GM18511 (cell line): ENCODE results near the gene IGLL5.

Experiments used
- ATAC-seq: cut with Tn5 transposase; IDR thresholded peaks from one replicate; pipeline ENCODE4 v1.9.1; 2021; ENCODE audit warnings: mild to moderate bottlenecking, moderate library complexity; ENCODE audit not compliant: unreplicated experiment

The IGLL5 gene

DNA sequence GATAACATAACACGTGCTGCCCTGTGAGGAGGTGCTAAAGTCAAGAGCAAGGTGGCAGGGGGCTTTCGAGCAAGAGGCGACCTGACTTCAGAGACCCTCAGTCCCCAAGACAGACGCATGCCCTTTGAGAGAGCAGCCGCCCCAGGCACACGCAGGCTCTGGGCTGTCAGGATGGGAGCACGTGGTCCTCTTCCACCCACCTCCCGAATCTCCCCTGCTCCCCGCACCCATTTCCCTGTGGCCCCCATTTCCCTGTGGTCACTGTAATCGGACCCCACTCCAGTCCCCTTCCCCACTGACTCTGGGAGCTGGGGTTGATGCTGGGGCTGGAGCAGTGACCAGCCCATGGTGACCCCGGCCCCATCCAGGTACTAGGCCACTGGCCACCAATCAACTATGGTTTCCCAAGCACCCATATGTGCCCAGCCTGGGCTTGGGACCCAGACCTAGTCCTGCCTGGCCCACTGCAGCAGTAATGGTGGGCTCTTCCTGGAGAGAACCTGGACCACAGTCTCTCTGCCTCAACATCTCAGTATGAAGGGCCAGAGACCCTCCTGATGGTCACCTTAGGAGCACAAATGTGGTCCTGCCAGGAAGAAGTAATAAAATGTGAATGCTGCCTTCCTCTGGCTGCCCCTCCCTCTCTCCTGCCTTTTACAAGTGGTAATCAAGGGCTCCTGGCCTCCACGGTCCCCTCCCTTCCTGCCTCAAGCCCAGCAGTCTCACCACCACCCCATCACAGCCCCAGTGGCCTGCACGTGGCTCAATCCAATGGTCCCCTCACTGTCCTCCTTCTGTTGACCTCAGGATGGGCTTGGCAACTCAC, 39.0 kb downstream of the IGLL5 start:
- no peak for ATAC-seq

- ATAC-seq, result no peak
These were observed 39.7 kb downstream of the IGLL5 start for GRCh38 chr22:22927196-22927887.

DNA sequence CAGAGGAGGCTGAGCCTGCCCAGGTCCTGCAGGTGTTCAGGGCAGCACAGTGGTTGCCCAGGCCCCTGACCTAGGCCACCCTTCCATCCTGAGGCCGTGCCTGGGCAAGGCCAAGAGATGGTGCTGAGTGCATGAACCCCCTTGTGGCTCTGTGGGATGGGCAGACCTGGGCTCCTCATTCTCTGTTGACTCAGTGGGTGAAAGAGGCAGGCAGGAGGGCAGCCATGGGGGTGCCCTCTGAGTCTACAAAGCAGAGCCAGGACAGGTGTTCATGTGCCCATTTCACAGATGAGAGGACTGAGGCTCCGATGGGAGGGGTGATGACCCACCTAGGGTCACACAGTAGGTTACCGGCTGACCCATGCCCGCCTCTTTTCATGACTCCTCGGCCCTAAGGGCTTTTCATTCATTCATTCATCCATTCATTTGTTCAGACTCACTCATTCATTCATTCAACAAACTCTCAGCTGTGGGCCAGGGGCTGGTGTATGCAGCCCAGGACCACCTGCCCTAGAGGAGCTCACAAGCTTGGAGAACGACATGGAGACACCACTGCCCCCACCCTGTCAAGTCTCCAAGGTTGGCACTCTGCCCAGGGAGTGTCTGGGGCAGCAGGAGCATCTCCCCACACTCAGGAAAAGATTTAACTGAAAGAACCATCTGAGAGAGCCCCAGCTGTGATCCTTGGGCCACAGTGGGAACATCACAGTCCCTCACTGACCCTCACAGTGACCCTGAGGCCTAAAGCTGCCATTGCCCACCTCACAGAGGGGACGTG, 40.5 kb downstream of the IGLL5 start:
- ATAC-seq, result no peak

DNA sequence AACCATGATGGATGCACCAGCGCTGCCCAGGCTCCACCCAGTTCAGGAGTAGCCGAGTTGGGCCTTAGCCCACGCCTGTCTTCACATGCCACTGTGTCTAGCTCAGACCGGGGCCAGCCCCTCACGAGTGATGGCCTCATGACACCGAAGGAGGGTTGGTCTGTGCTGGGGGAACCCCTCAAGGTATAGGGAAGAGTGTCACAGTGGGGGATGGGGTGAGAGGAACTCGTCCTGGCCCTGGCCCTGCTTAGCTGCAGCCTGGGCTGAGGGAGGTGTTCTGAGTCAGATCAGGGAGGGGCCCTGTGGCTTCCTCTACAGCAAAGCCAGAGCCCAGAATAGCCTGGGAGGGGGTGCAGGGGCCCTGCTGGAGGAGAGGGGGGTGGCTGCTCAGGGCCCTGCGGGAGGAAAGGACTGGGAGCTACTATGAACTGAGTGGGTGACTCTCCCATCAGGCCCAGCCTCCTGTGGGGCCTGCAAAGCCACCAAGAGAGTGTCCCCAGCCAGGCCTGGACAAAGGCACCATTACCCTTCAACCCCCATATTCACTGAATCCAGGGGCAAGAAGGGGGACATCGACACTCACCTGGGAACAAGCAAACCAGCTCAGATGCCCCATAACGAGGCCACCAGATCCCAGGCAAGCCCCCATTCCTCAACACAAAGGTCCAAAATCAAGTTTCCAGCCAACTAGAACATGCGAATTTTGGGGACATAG, 41.2 kb downstream of the IGLL5 start:
- ATAC-seq, result peak; percentile 84

DNA sequence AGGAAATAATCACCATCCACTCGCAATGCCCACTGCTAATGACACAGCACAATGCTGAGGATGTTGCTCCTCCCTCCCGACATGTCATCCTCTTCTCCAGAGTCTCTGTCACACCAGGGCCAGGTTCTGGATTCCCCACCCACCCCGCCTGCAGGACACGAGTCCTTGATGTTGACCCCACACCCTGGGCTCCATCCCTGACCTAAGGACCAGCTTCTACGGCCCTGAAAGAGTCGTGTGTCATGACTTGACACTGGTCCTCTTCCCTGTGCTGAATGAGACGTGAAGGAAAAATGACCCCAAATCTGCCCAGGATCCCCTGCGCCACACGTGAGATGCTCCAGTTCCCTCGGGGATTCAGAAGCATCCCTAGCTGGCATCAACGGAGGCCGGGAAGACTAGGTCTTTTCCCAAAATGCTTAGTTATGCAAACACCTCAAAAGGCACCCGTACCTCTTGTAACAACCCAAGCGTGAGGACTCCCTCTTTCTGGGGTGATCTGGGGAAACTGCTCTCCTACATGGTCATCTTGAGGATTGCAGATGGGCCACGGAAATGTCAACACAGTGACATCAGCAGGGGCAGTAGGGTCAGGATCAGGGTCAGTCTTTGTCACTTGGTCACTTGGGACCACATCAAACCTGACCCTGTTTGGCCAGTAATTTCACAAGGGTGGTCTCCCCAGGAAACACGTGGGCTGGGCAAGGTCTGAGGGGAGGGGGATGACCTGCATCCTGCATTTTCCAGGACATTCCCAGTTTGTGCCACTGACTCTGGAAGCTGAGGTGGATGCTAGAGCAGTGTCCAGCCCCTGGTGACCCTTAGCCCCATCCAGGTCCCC, 42.0 kb downstream of the IGLL5 start:
- no peak for ATAC-seq

DNA sequence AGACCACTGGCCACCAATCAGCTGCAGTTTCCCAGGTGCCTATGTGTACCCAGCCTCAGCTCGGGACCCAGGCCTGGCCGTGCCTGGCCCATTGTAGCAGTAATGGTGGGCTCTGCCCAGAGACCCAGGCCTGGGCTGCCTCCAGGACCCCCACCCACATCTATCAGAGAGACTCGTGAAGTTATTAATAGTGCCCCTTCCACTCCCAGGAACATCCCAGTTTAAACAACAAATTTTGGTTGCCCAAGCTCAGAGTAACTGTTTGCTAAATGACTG, 42.5 kb downstream of the IGLL5 start:
- ATAC-seq, result no peak

GRCh38 chr22:22930571-22931556, 43.2 kb downstream of the IGLL5 start:
- no peak for ATAC-seq

DNA sequence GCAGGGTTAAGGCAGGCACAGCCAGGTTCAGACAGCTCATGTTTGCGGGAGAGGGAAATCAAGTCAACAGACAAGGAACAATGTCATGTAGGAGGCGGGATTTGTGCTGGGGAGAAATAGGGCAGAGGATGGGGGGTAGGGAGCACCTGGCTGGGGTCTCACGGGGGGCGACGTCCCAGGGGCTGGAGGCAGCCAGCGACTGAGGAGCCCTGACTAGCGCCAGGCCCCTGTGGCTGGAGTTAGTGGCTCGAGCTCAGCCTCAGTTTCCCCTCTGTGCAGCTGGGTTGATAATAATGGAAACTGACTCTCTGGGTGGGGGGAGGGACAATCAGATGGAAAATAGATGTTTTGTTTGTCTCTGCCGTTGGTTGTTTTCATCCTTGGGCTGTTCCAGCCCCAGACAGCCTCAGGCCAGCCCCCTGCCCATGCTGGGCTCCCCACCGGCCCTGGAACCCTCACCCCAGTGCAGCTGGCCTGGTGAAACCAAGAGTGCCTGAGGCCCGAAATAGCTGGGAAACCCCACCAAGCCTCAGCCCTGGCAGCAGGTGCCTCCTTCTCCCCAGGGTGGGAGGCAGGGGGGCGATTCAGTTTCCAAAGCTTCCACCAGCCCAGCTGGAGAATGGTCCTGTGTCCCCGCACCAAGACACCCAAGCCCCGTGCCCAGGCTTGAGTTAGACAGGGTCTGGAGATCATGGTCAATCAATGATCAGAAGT, 44.1 kb downstream of the IGLL5 start:
- ATAC-seq, result no peak

- ATAC-seq, result no peak
These were observed 44.9 kb downstream of the IGLL5 start for GRCh38 chr22:22932512-22932941.

- no peak for ATAC-seq
These were observed 45.6 kb downstream of the IGLL5 start for GRCh38 chr22:22933100-22933806.

DNA sequence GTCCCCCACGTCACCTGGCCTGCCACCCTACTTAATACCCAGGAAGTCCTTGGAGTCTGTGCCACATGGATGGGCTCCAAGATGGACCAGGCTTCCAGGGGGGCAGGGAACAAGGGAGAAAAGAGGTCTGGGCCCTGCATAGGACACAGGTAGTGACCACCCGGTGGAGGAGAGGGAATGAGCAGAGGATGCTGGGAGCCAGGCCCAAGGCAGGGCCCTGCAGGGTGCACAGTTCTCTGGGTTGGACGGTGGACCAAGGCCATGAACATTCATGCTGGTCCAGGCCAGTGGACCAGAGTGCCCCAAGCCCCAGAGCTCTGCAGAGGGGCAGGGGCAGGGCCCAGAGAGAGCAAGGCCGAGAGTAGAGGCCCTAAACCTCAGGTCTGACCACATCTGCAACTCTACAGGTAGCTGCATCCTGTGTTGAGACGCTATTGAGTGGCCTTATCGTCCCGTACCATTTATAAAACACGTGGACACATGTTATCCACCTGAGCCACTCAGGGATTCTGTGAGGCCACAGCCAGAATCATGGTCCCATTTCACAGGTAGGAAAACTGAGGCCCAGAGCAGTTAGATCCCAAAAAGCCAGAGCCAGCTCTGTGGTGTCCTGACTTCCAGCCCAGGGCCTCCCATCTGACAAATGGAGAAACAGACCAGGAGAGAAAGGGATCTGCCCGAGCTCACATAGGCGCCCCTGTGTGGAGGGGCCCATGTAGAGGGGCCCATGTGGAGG, 46.4 kb downstream of the IGLL5 start:
- ATAC-seq, result no peak

- ATAC-seq, result no peak
These were observed 47.0 kb downstream of the IGLL5 start for GRCh38 chr22:22934543-22935055.

- ATAC-seq, result peak; percentile 31
These were observed 47.5 kb downstream of the IGLL5 start for GRCh38 chr22:22935056-22935545.

DNA sequence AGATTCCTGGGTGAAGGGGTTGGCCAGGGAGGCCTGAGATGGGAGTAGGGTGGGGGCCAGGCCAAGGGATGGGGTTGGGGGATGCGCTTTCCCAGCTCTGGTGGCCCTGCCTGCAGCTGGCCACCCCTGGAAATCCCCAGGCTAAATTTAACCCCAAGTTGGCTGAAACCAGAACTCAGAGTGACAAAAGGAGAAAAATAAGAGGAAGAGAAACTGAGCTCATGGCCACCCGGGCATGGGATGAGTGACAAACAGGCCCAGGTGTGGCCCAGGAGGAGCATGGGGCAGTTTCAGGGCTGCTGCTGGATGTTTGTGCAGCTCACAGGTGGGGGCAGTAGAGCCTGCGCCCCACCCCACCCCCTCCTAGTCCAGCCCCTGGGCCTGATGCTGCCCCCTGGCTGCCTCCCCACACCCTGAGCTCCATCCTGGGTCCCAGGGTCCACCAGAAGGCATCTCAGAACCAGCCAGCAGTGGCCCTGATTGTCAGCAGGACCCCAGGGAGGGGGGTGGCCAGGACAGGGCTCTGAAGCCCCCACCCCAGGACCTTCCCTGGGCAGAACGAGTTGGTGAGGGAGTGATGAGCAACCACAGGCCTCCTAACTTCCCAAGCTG, 48.0 kb downstream of the IGLL5 start:
- ATAC-seq, result peak; percentile 92

DNA sequence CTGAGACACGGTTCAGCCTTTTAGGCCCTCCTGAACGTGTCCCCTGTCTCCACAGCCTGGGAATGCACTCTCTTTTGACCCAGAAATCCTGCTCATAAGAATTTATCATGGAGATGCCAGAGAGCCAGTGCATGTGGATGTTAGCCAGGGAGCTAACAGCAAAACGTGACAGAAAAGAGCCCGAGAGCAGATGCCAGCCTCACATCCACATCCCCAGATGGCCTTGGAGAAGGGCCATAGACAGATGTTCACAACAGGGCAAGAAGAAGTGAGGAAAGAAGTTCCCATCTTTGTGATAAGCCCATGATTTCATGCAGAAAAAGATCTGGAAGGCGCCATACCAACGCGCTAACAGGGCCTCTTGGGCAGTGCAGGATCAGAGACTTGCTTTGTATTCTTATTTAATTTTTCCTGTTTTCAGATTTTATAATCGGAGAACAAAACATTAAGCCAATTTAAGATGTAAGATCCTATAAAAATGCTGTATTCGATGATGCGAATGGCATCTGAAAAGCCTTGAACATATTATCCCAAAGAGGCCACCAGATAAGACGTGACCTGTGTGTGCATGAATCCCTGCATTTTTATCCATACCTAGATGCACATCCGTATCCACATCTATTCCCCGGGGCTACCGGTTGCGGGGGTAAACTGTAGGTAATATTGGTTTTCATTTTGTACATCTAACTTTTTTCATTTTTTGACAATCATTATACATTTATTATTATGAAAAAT, 48.7 kb downstream of the IGLL5 start:
- ATAC-seq, result no peak
